Ascending aorta (tissue), 2 donors: ENCODE measurements around the gene RNF8. TPM values are rescaled to one million over a fixed set of nuclear protein-coding genes. Genes with fewer than 3 reads are reported as not detected.

Source experiments
- DNase-seq, 2 donors: peaks; one replicate each; pipeline ENCODE4 v3.0.0-alpha.2; 2019; ENCODE audit warnings: low spot score in 2 of 2
- H3K27ac ChIP-seq, 2 donors: fragments of 200-600 bp; sonication (generic); one replicate each; pipeline ENCODE4 v1.5.1; 2016 to 2017; ENCODE audit warnings: mild to moderate bottlenecking in 1 of 2
- H3K27me3 ChIP-seq: fragments of 200-600 bp; sonication (generic); one replicate; pipeline ENCODE4 v1.5.1; 2017
- H3K36me3 ChIP-seq, 2 donors: fragments of 200-600 bp; sonication (generic); one replicate each; pipeline ENCODE4 v1.5.1; 2016
- H3K4me1 ChIP-seq, 2 donors: fragments of 200-600 bp; sonication (generic); one replicate each; pipeline ENCODE4 v1.5.1; 2016 to 2017; ENCODE audit warnings: mild to moderate bottlenecking in 1 of 2
- H3K4me3 ChIP-seq, 2 donors: fragments of 200-600 bp; sonication (generic); one replicate each; pipeline ENCODE4 v1.5.1; 2016 to 2017; ENCODE audit warnings: mild to moderate bottlenecking in 1 of 2
- H3K9me3 ChIP-seq, 2 donors: fragments of 200-600 bp; sonication (generic); one replicate each; pipeline ENCODE4 v1.5.1; 2016
- intact Hi-C: fragments of 100-400 bp; cut with DNase I; formaldehyde crosslinking; loops from one replicate; pipeline ENCODE4 v1.15.1; 2023
- total RNA-seq: library from RNA; depleted of rRNA; stranded (reverse); fragments of >200 nt; gene quantifications from one replicate; pipeline ENCODE4 v1.1.0, GENCODE V29; 2016
- TF ChIP-seq, protein P1 (sequence below), 3 experiments: fragments of 200-600 bp in 2 of 3; fragments of 450-650 bp in 1 of 3; sonication (generic) in 2 of 3; IDR thresholded peaks; one replicate each; pipeline ENCODE4 v1.5.1; 2016 to 2019; ENCODE audit warnings: antibody characterized with exemption in 3 of 3, mild to moderate bottlenecking in 1 of 3, moderate library complexity in 1 of 3

Gene RNF8
- total RNA-seq, 1 donor from 2014 or later = 7.3 TPM

GRCh38 chr6:37409501-37409900, 55.7 kb downstream of the RNF8 start:
- H3K4me3 ChIP-seq = no peak overlapping the region
- no peak for DNase-seq
- no peaks in the 10 kb centered on the region for H3K36me3 ChIP-seq
- H3K4me1 ChIP-seq = peaks cover 0 to 3% of the 10 kb centered on the region in 2 donors
- TF ChIP-seq, protein P1, sequence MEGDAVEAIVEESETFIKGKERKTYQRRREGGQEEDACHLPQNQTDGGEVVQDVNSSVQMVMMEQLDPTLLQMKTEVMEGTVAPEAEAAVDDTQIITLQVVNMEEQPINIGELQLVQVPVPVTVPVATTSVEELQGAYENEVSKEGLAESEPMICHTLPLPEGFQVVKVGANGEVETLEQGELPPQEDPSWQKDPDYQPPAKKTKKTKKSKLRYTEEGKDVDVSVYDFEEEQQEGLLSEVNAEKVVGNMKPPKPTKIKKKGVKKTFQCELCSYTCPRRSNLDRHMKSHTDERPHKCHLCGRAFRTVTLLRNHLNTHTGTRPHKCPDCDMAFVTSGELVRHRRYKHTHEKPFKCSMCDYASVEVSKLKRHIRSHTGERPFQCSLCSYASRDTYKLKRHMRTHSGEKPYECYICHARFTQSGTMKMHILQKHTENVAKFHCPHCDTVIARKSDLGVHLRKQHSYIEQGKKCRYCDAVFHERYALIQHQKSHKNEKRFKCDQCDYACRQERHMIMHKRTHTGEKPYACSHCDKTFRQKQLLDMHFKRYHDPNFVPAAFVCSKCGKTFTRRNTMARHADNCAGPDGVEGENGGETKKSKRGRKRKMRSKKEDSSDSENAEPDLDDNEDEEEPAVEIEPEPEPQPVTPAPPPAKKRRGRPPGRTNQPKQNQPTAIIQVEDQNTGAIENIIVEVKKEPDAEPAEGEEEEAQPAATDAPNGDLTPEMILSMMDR (IDR thresholded peaks at IDR 0.05) = no peak
- intact Hi-C loops = no loop called here
- H3K9me3 ChIP-seq = no peaks in the 10 kb centered on the region
- no peak overlapping the region for H3K27ac ChIP-seq
- H3K27me3 ChIP-seq = no peaks in the 10 kb centered on the region

DNA sequence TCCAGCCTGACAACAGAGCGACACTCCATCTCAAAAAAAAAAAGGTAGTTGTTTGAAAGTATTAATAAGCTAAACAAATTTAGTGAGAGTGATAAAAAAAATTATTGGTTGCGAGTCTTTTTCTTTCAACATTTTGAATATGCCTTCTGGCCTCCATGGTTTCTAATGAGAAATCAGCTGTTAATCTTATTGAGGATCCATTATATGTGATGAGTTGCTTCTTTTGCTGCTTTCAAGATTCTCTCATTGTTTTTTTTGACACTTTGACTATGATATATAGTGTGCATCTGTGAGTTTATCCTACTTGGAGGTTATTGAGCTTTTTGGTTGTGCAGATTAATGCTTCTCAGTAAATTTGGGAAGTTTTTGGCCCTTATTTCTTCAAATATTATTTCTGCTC, 63.6 kb downstream of the RNF8 start:
- H3K27ac ChIP-seq = no peak overlapping the region
- H3K4me1 ChIP-seq = no peaks in the 10 kb centered on the region
- H3K36me3 ChIP-seq = no peaks in the 10 kb centered on the region
- H3K9me3 ChIP-seq = no peaks in the 10 kb centered on the region
- H3K27me3 ChIP-seq = no peaks in the 10 kb centered on the region
- TF ChIP-seq, protein P1 (IDR thresholded peaks at IDR 0.05) = no peak
- H3K4me3 ChIP-seq = no peak overlapping the region
- DNase-seq = no peak
- intact Hi-C loops = no loop called here

- intact Hi-C loops = no loop called here
- no peak overlapping the region for H3K27ac ChIP-seq
- DNase-seq = no peak
- no peaks in the 10 kb centered on the region for H3K4me1 ChIP-seq
- no peaks in the 10 kb centered on the region for H3K9me3 ChIP-seq
- TF ChIP-seq, protein P1 (IDR thresholded peaks at IDR 0.05) = no peak
- no peak overlapping the region for H3K4me3 ChIP-seq
- H3K36me3 ChIP-seq = no peaks in the 10 kb centered on the region
- no peaks in the 10 kb centered on the region for H3K27me3 ChIP-seq
These were observed 64.9 kb downstream of the RNF8 start for GRCh38 chr6:37418722-37419121.

DNA sequence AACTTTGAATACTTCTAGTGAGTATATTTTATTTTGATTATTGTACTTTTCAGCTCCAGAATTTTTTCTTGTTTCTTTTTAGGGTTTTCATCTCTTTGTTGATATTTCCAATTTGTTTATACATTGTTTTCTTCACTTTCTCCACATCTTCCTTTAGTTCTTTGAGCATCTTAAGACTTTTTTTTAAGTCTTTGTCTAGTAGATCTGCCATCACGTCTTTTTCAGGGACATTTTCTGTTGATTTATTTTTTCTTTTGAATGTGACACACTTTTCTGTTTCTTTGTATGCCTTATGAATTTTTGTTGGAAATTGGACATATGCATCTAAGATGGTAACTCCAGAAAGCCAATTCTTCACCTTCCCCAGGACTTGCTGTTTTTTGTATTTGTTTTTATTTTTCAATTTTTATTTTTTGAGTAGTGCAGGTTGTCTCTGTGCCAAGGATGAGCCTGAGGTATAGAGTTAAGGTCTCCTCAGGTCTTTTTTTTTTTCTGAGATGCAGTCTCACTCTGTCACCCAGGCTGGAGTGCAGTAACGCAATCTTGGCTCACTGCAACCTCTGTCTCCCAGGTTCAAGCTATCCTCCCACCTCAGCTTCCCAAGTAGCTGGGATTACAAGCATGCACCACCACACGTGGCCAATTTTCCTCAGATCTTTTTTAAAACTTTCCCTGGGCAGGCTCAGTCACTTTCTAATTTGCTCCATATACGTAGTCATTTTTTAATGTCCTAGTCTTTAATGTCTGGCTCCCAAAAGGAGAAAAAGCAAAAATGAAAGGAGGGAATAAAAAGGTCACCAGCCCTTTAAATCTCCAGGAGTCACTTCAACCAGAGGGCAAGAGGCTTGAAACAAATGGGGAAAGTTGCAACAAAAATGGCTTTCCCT, 72.5 kb downstream of the RNF8 start:
- no peaks in the 10 kb centered on the region for H3K27me3 ChIP-seq
- intact Hi-C loops = no loop called here
- TF ChIP-seq, protein P1 (IDR thresholded peaks at IDR 0.05) = no peak

DNA sequence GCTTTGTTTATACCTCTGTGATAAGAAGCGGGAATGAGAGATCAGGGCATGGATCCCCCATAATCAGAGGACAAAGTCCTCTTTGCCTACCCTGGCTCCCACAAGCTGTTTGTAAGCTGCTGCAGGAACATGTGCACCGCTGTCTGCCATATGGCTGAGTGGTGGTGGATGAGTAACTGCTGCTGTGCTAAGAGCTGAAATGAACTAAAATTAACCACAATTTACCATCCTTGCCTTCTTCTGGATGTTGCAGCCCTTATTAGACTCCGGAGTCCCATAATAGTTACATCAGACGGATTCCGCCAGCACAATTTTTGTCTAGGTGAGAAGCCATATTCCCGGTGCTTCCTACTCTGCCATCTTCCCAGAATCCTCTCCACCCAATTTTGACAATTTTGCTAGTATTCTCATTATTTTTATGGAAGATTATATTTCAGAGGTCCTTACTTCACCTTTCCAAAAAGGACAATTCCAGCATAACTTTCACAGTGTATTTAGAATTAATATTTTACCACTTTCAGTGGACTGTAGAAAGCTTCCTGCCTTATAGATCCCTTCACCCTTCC, 73.2 kb downstream of the RNF8 start:
- TF ChIP-seq, protein P1 (IDR thresholded peaks at IDR 0.05) = no peak
- intact Hi-C loops = no loop called here
- no peaks in the 10 kb centered on the region for H3K36me3 ChIP-seq
- H3K27ac ChIP-seq = no peak overlapping the region
- no peaks in the 10 kb centered on the region for H3K27me3 ChIP-seq
- H3K9me3 ChIP-seq = no peaks in the 10 kb centered on the region
- H3K4me1 ChIP-seq = no peaks in the 10 kb centered on the region
- no peak for DNase-seq
- no peak overlapping the region for H3K4me3 ChIP-seq

More for the DNA sequence above, 72.5 kb downstream of the RNF8 start:
- Histone ChIP-seq H3K36me3 (no peaks in the 10 kb centered on the region), H3K9me3 (no peaks in the 10 kb centered on the region), H3K4me1 (no peaks in the 10 kb centered on the region), H3K4me3 (no peak overlapping the region), H3K27ac (no peak overlapping the region)
- DNase-seq = no peak
